Epithelial cell of proximal tubule (primary cell): ENCODE measurements around the gene LCOR. TPM values are rescaled to one million over a fixed set of nuclear protein-coding genes. Genes with fewer than 3 reads are reported as not detected.
A peak's percentile ranks its signal among the peaks of the same experiment; 100 is the strongest.

Source experiments
- DNase-seq: peaks from one replicate; pipeline ENCODE4 v3.0.0-alpha.2; 2011; ENCODE audit warnings: low read depth
- H3K4me3 ChIP-seq: 2 replicates; pipeline ENCODE4 v1.5.1; 2011; ENCODE audit warnings: low read depth, mild to moderate bottlenecking, low read length
- CTCF ChIP-seq: conservative IDR thresholded peaks from 2 replicates; pipeline ENCODE4 v1.5.1; 2012; ENCODE audit warnings: low read depth, mild to moderate bottlenecking, low read length
- total RNA-seq: library from RNA; depleted of rRNA; stranded (reverse); fragments of >200 nt; gene quantifications from 2 replicates; pipeline ENCODE4 v1.2.3, GENCODE V29; 2015

LCOR gene
- total RNA-seq, 1 donor from 2014 or later: 17.2 TPM

- H3K4me3 ChIP-seq: no peak overlapping the region
- no peak for TF ChIP-seq CTCF
- no peak for DNase-seq
Observed at GRCh38 chr10:97019213-97019844, 187.2 kb downstream of the LCOR start.

GRCh38 chr10:97020452-97021400 is 188.6 kb downstream of the LCOR start:
- H3K4me3 ChIP-seq: no peak overlapping the region
- no peak for DNase-seq
- no peak for TF ChIP-seq CTCF

GRCh38 chr10:97022616-97023015 is 190.5 kb downstream of the LCOR start:
- no peak overlapping the region for H3K4me3 ChIP-seq
- no peak for DNase-seq
- TF ChIP-seq CTCF: no peak

- no peak for TF ChIP-seq CTCF
- H3K4me3 ChIP-seq: no peak overlapping the region
- no peak for DNase-seq
Observed at GRCh38 chr10:97023401-97024167, 191.5 kb downstream of the LCOR start.

- no peak for TF ChIP-seq CTCF
- no peak overlapping the region for H3K4me3 ChIP-seq
Observed at GRCh38 chr10:97024168-97025073, 192.3 kb downstream of the LCOR start.

GRCh38 chr10:97025613-97026242 is 193.6 kb downstream of the LCOR start:
- peak; percentile 82 for TF ChIP-seq CTCF

More at GRCh38 chr10:97024168-97025073, 192.3 kb downstream of the LCOR start:
- peak; percentile 65 for DNase-seq

More at GRCh38 chr10:97025613-97026242, 193.6 kb downstream of the LCOR start:
- H3K4me3 ChIP-seq: no peak overlapping the region
- no peak for DNase-seq
